NCI-H345 (cell line): ENCODE results near the gene PLEKHM3.
"Not testable (repeated sequence)": the region's sequence is repeated elsewhere in the genome, so short reads cannot be mapped to it uniquely, and the experiment has no call there.

Source experiments
- DNase-seq: peaks from one replicate; lab custom pipeline; 2025; lab: John Stamatoyannopoulos, UW

The PLEKHM3 gene

GRCh38 chr2:207988975-207989374 lies 36.4 kb downstream of the PLEKHM3 start:
- DNase-seq: no peak

DNA sequence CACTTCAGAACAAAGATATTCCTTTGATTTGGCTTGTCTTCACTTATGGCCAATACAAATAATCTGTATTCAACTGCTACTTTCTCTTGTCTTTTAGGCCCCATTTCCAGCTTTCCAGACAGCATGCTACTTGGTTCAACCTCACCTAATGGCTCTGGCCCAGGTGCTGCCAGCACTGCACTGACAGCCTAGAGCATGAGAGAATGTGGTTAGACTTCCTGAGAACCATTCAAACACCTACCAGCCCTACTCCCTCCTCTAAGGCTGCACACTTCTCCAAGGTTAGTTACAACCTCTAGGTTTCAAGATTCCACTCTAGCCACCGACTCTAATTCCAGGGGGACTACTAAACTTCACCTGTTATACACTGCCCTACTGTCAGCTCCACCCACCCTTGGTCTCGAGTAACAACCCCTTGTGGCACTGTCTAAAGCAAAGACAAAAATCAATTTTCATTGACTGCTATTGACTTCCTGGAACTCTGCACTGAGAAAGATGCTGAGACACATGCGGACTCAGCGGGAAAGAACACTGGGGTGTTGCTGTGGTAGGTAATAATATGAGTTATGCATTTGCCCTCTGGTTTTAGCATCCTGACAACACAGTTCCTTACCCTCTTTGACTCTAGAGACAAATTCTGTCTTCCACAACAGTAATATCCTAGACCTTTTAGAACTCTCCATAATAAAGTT lies 38.2 kb downstream of the PLEKHM3 start:
- no peak for DNase-seq

DNA sequence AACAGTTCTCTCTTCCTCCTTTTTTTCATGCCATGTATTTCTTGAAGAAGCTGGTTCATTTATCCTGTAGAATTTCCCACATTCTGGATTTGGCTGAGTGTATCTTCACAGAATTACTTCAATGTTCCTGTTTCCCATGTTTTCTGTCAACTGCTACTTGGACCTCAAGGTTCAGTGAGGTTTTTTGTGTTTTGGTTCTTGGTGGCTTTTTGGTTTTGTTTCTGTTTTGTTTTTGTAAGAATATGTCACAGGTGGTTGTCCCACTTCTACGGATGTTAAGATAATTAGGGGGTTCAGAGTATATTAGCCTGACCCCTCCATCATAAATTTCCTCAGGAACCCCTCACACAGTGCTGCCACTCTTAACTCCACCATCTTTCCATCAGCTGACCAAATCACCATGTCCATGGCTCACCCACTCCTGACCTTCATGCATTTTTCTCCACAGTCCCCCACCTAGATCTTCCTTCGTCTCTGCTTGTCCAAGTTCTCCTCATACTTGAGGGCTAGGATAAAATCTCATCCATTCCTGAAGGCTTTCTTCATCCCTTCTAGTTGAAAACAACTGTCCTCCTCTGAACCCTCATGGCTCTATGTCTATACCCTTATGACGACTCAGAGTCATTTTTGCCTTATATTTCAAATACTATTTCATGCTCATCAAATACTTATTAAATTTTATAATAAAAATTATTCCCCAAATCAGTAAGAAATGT lies 40.4 kb downstream of the PLEKHM3 start:
- no peak for DNase-seq

DNA sequence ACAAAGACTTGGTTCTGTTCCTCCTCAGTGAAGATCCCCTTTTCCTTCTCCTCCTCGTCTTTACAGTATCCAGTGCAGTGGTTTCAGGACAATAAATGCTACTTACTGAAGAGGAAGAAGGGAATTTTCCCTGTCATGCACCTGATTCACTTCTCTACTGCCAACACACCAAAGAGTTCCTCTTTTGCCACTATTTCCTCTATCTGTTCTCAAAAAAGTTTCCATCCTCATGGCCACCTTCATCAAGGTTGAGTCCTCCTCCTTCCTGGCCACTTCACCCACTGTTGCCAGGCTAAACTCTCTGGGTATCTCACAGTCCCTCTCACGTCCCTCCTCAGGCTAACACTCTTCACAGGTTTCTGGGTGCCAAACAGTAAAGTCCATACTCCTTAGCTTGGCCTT lies 41.7 kb downstream of the PLEKHM3 start:
- no peak for DNase-seq

DNA sequence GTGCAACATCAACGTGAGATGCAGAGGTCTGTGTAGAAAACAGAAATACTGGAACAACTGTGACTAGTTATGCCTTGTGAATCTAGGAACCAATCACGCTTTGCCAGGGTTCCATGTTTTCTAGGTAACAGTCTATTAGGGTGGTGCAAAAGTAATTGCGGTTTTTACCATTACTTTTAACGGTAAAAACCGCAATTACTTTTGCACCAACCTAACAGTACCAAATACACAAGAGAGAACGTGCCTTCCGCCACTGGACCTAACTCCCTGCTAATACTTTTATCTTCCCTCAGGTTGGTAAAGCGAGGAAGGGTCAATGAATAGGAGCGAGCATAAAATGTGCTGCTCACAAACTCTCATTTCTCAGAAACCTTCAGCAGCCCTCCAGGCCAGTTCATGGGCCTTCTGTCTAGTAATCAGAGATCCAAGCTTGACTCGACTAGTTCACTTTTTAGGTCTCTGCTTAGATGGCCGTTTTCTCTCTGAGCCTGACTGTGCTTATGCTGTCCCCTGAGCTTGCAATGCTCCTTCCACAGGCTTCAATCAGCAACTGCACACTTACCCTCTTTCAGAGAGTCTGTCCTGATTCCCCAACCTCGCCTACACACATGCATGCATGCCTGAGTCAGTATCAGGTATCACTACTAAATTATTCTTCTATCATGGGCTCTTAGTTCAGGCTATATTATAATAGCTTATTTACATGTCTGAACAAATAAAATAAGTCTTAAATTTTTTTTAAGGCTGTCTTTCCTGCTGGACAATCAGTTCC lies 47.0 kb downstream of the PLEKHM3 start:
- no peak for DNase-seq

- no peak for DNase-seq
These were observed 49.4 kb downstream of the PLEKHM3 start for GRCh38 chr2:207975921-207976320.

GRCh38 chr2:207974216-207974605 lies 51.1 kb downstream of the PLEKHM3 start:
- DNase-seq: no peak

GRCh38 chr2:207970826-207971180 lies 54.5 kb downstream of the PLEKHM3 start:
- DNase-seq: no peak

- DNase-seq: no peak
These were observed 55.0 kb downstream of the PLEKHM3 start for GRCh38 chr2:207970147-207970825.

GRCh38 chr2:207969249-207969648 lies 56.1 kb downstream of the PLEKHM3 start:
- no peak for DNase-seq

GRCh38 chr2:207967121-207967520 lies 58.2 kb downstream of the PLEKHM3 start:
- no peak for DNase-seq

GRCh38 chr2:207960911-207961310 lies 64.4 kb downstream of the PLEKHM3 start:
- DNase-seq: no peak

DNA sequence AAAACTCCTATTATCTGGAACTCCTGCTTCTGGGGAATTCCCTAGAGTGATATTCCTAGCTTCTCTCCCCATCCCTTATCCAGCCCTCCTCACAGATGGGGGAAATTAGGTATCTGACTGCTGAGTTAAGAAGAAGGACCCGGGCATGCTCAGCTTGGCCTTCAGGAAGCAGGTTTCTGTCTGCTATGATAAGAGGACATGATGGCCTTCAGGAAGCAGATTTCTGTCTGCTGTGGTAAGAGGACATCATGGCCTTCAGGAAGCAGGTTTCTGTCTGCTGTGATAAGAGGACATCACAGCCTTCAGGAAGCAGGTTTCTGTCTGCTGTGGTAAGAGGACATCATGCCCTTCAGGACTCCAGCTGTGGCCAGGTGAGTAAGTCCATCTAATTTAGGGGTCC lies 65.2 kb downstream of the PLEKHM3 start:
- DNase-seq: no peak

- DNase-seq: no peak
These were observed 68.6 kb downstream of the PLEKHM3 start for GRCh38 chr2:207956771-207957170.

DNA sequence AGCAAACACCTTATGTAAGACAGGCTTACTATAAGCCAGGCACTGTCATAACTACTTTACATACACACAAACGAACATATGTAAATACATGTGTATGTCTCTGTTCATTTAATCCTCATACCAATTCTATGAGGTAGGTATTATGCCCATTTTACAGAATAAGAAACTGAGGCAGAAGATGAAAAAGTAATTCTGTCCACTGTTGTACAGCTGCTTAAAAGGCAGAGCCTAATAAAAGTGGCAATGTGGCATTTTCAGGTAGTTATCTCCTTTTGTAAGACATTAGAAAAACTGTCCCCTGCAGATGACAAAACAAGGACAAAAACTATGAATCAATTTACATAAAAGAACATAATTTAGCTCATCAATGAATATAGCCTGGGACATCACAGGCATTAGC lies 69.9 kb downstream of the PLEKHM3 start:
- no peak for DNase-seq

DNA sequence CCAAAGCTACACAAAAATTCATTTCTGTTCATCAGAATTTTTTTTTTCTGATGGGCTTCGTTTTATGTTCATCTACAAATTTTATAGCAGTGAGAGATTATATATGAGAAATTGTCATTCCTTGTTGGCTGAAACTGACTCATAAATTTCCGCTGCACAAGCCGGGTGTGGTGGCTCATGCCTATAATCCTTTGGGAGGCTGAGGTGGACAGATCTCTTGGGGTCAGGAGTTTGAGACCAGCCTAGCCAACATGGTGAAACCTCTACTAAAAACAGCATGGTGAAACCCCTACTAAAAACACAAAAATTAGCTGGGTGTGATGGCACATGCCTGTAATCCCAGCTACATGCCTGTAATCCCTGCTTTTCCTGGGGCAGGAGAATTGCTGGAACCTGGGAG lies 72.0 kb downstream of the PLEKHM3 start:
- DNase-seq: no peak

DNA sequence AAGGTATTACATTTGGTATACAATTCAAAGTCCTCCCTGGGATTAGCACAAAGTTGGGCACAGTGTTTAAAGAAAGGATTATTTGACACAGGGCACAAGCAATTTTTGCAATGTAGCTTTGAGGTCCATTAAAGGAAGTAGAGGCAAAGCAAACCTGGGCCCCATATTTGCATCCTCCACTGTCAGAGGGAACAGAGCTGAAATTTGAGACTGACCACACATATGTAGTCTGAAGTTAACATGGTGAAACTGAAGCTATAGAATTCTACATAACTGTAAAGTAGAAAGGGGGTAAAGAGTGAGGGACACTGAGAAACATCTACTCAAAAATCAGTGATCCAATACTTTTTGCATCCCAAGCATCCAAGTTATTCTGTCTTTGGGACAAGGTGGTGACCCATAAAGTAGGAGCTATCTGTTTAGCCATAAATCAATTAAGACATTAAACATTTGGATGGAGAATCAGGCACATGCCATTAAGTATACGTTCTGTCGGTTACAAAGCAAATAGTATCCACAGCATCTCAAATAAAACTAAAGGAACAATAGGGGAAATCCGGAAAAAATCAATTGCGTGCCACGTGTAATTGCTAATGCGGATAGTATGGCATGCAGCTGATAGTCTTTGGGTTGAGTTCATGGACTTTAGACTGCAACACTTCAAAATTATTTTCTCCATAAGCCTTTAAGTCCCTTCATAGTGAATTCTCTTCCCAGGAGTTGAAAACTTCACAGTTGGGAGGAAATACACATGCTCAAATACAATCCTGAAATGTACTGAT lies 72.6 kb downstream of the PLEKHM3 start:
- no peak for DNase-seq

GRCh38 chr2:207951734-207952470 lies 73.4 kb downstream of the PLEKHM3 start:
- DNase-seq: no peak

GRCh38 chr2:207950761-207951114 lies 74.6 kb downstream of the PLEKHM3 start:
- DNase-seq: no peak

DNA sequence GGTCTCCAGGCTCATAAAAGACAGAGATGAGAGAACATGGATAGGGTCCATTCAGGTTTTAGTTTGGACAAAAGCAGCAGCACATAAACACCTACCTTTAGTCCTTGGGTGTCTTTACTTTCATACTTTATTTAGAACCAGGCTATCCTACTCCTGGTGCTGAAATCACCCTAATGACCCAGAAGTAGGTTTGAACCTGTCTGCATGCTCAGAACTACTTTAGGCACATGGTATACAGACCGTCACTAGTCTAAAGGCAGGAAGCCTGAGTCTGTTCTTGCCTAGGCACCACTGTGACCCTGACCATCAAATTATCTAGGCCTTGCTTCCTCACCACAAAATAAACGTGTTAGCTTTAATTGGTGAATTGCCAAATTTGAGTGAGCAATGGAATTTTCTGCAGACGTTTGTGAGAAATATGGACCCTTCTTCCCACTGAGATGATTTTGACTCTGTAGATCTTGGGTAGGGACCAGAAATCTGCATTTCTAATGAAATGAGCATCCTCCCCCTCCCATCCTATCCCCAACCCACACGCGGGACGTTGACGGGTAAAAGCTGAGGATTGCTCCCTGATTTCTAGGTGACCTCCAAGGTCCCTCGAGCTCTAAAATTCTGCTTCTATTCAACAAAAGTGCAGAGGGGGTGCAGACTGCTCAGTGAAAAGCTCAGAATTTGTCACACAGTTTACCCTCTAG lies 75.1 kb downstream of the PLEKHM3 start:
- DNase-seq: no peak

DNA sequence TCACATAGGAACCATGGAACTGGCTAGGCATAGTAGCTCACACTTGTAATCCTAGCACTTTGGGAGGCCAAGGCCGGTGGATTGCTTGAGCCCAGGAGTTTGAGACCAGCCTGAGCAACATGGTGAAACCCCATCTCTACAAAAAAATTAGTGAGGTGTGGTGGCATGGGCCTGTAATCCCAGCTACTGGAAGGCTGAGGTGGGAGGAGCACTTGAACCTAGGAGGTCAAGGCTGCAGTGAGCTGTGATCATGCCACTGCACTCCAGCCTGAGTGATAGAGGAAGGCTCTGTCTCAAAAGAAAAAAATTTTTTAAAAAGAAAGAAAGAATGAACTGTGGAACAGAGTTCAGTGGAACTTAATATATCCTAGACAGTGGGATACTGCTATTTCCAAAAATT lies 76.1 kb downstream of the PLEKHM3 start:
- not testable (repeated sequence) for DNase-seq
